H1 (cell line): ENCODE data around the gene SEMA3C. TPM values are rescaled to one million over a fixed set of nuclear protein-coding genes. Genes with fewer than 3 reads are reported as not detected.

ENCODE experiments used
- CTCF ChIA-PET: fragments of 300-600 bp; sonication (Branson Sonifier 250); formaldehyde crosslinking; loops from one replicate; lab custom pipeline; 2021; ENCODE audit not compliant: partially characterized antibody; lab: Charles Lee
- POLR2A ChIA-PET: fragments of 300-600 bp; sonication (Branson Sonifier 250); formaldehyde crosslinking; loops from one replicate; lab custom pipeline; 2021; ENCODE audit warnings: inconsistent platforms; ENCODE audit not compliant: partially characterized antibody; lab: Charles Lee
- DNase-seq, 2 experiments: peaks; one replicate each; pipeline versions ENCODE4 v3.0.0 to v3.0.0-alpha.2; 2010 to 2022; ENCODE audit warnings: low spot score in 2 of 2, low read depth in 1 of 2, mixed read lengths in 1 of 2
- FAIRE-seq: peaks from 2 replicates; lab custom pipeline; 2011; peaks lifted over from hg19 to GRCh38; lab: Jason Lieb, UNC
- H2AFZ ChIP-seq: 2 replicates; pipeline ENCODE4 v1.8.1; 2012; ENCODE audit warnings: low read length, inconsistent platforms
- H2AK5ac ChIP-seq: 2 replicates; pipeline ENCODE4 v1.6.1; 2013; ENCODE audit warnings: low read depth, low read length
- H2BK120ac ChIP-seq: replicated peaks from 2 replicates; pipeline ENCODE3; 2013; ENCODE audit warnings: low read depth, low read length, inconsistent platforms
- H2BK12ac ChIP-seq: 2 replicates; pipeline ENCODE4 v1.6.1; 2013; ENCODE audit warnings: low read depth, low read length
- H2BK15ac ChIP-seq: 2 replicates; pipeline ENCODE4 v1.6.1; 2013; ENCODE audit warnings: low read length
- H2BK20ac ChIP-seq: 2 replicates; pipeline ENCODE4 v1.6.1; 2013; ENCODE audit warnings: low read length
- H2BK5ac ChIP-seq: 2 replicates; pipeline ENCODE4 v1.6.1; 2013; ENCODE audit warnings: low read depth, low read length
- H3K14ac ChIP-seq: 2 replicates; pipeline ENCODE4 v1.6.1; 2013; ENCODE audit warnings: inconsistent platforms; ENCODE audit not compliant: insufficient read length
- H3K18ac ChIP-seq: 2 replicates; pipeline ENCODE4 v1.6.1; 2013; ENCODE audit warnings: low read length; ENCODE audit errors: extremely low read depth
- H3K23ac ChIP-seq: 2 replicates; pipeline ENCODE4 v1.6.1; 2013; ENCODE audit warnings: inconsistent platforms; ENCODE audit not compliant: insufficient read length
- H3K23me2 ChIP-seq: 2 replicates; pipeline ENCODE4 v1.6.1; 2013; ENCODE audit warnings: low read depth, low read length
- H3K27ac ChIP-seq: 2 replicates; pipeline ENCODE4 v1.6.1; 2011; ENCODE audit warnings: low read depth, low read length, inconsistent platforms
- H3K27me3 ChIP-seq, 4 experiments: replicated peaks in 1 of 4; 1 replicate in 1 of 4; 2 replicates in 3 of 4; pipeline versions ENCODE4 v1.6.1 to v1.8.1; 2011 to 2013; ENCODE audit warnings: low read length in 3 of 4, mild to moderate bottlenecking in 3 of 4, inconsistent platforms in 2 of 4, mixed read lengths in 2 of 4, moderate library complexity in 1 of 4; ENCODE audit not compliant: control insufficient read depth in 3 of 4, insufficient read depth in 3 of 4; ENCODE audit errors: extremely low read depth in 1 of 4
- H3K36me3 ChIP-seq, 4 experiments: 2 replicates each; pipeline versions ENCODE4 v1.6.1 to v1.8.1; 2011 to 2013; ENCODE audit warnings: mild to moderate bottlenecking in 4 of 4, low read length in 3 of 4, moderate library complexity in 2 of 4, control low read depth in 1 of 4, inconsistent platforms in 1 of 4; ENCODE audit not compliant: insufficient read depth in 4 of 4, control insufficient read depth in 2 of 4
- H3K4ac ChIP-seq: replicated peaks from 2 replicates; pipeline ENCODE3; 2013; ENCODE audit warnings: low read length, low read depth, mixed read lengths, inconsistent platforms; ENCODE audit not compliant: insufficient read length
- H3K4me1 ChIP-seq, 4 experiments: replicated peaks in 1 of 4; 1 replicate in 1 of 4; 2 replicates in 3 of 4; pipeline versions ENCODE4 v1.6.1 to v1.8.1; 2011 to 2013; ENCODE audit warnings: low read length in 3 of 4, inconsistent platforms in 2 of 4, mixed read lengths in 1 of 4; ENCODE audit not compliant: insufficient read depth in 4 of 4, control insufficient read depth in 3 of 4
- H3K4me2 ChIP-seq, 2 experiments: 2 replicates each; pipeline versions ENCODE4 v1.6.1 to v1.8.1; 2011 to 2013; ENCODE audit warnings: low read depth in 2 of 2, low read length in 2 of 2, control low read depth in 1 of 2, inconsistent platforms in 1 of 2, mild to moderate bottlenecking in 1 of 2; ENCODE audit not compliant: insufficient read depth in 1 of 2
- H3K4me3 ChIP-seq, 4 experiments: fragments of 200-600, 300-600 bp in 1 of 4; sonication (generic), shearing (Covaris generic), sonication (Bioruptor Twin) in 1 of 4; 2 replicates each; pipeline versions ENCODE4 v1.5.1 to v1.8.1; 2011 to 2016; ENCODE audit warnings: low read length in 4 of 4, low read depth in 3 of 4, control low read depth in 2 of 4, inconsistent platforms in 2 of 4, mild to moderate bottlenecking in 2 of 4, mixed read lengths in 1 of 4, moderate library complexity in 1 of 4; ENCODE audit not compliant: insufficient read depth in 2 of 4; ENCODE audit errors: extremely low read depth in 1 of 4
- H3K56ac ChIP-seq: replicated peaks from 2 replicates; pipeline ENCODE3; 2013; ENCODE audit warnings: low read depth, mild to moderate bottlenecking, mixed read lengths, low read length, inconsistent platforms; ENCODE audit not compliant: insufficient read length
- H3K79me1 ChIP-seq: 2 replicates; pipeline ENCODE4 v1.6.1; 2013; ENCODE audit warnings: low read depth, low read length, control low read depth
- H3K79me2 ChIP-seq, 2 experiments: 2 replicates each; pipeline versions ENCODE4 v1.6.1 to v1.8.1; 2012 to 2013; ENCODE audit warnings: low read length in 2 of 2, mild to moderate bottlenecking in 2 of 2, inconsistent platforms in 1 of 2; ENCODE audit not compliant: insufficient read depth in 2 of 2, control insufficient read depth in 1 of 2
- H3K9ac ChIP-seq, 4 experiments: replicated peaks in 1 of 4; 1 replicate in 1 of 4; 2 replicates in 3 of 4; pipeline versions ENCODE4 v1.6.1 to v1.8.1; 2011 to 2013; ENCODE audit warnings: low read depth in 3 of 4, low read length in 3 of 4, control low read depth in 2 of 4, mild to moderate bottlenecking in 2 of 4, moderate library complexity in 2 of 4, inconsistent platforms in 1 of 4; ENCODE audit errors: extremely low read depth in 1 of 4
- H3K9me3 ChIP-seq, 2 experiments: 2 replicates each; pipeline versions ENCODE4 v1.6.1 to v1.8.1; 2012 to 2013; ENCODE audit warnings: mild to moderate bottlenecking in 2 of 2, moderate library complexity in 2 of 2, control low read depth in 1 of 2, inconsistent platforms in 1 of 2, low read depth in 1 of 2, low read length in 1 of 2, mixed read lengths in 1 of 2; ENCODE audit not compliant: insufficient read depth in 2 of 2
- H4K20me1 ChIP-seq, 2 experiments: replicated peaks in 1 of 2; 2 replicates each; pipeline versions ENCODE3 to v1.8.1; 2011 to 2013; ENCODE audit warnings: inconsistent platforms in 2 of 2, low read length in 2 of 2, mild to moderate bottlenecking in 1 of 2; ENCODE audit not compliant: insufficient read depth in 2 of 2, control insufficient read depth in 1 of 2
- H4K5ac ChIP-seq: 2 replicates; pipeline ENCODE4 v1.6.1; 2013; ENCODE audit warnings: low read length, low read depth, mixed read lengths, inconsistent platforms; ENCODE audit not compliant: insufficient read length
- H4K8ac ChIP-seq: 2 replicates; pipeline ENCODE4 v1.8.0; 2013; ENCODE audit warnings: mild to moderate bottlenecking, moderate library complexity, low read length, inconsistent platforms; ENCODE audit not compliant: insufficient read depth; ENCODE audit errors: extremely low read depth
- H4K91ac ChIP-seq: replicated peaks from 2 replicates; pipeline ENCODE3; 2013; ENCODE audit warnings: low read length, mixed read lengths, inconsistent platforms; ENCODE audit not compliant: insufficient read length
- HDAC6 ChIP-seq: IDR thresholded peaks from one replicate; pipeline ENCODE4 v1.7.1; 2012; ENCODE audit warnings: low read depth, mild to moderate bottlenecking, inconsistent platforms, low read length, moderate library complexity
- POU5F1 ChIP-seq: IDR thresholded peaks from 2 replicates; pipeline ENCODE4 v1.6.1; 2011; ENCODE audit warnings: low read depth, mild to moderate bottlenecking, low read length, moderate library complexity
- SIN3A ChIP-seq, 2 experiments: IDR thresholded peaks in 1 of 2; conservative IDR thresholded peaks in 1 of 2; 2 replicates each; pipeline ENCODE4 v1.6.1; 2011 to 2012; ENCODE audit warnings: low read length in 2 of 2, improper control_type of control experiment in 1 of 2, low read depth in 1 of 2, mild to moderate bottlenecking in 1 of 2
- SIX5 ChIP-seq: IDR thresholded peaks from 2 replicates; pipeline ENCODE4 v1.6.1; 2011; ENCODE audit warnings: mild to moderate bottlenecking, low read depth, low read length
- SP2 ChIP-seq: IDR thresholded peaks from 2 replicates; pipeline ENCODE4 v1.6.1; 2012; ENCODE audit warnings: mild to moderate bottlenecking, low read length, inconsistent platforms
- ZNF274 ChIP-seq: IDR thresholded peaks from 2 replicates; pipeline ENCODE4 v1.7.0; 2012; ENCODE audit warnings: low read length, borderline replicate concordance; ENCODE audit errors: extremely low read depth
- WGBS, 2 experiments: shearing (Covaris generic) in 1 of 2; methylation state at CpG; one replicate each; pipeline versions ENCODE4 v1.1.6 to v1.1.7; 2013 to 2015; ENCODE audit warnings: low lambda C conversion rate in 2 of 2, mixed read lengths in 2 of 2, inconsistent platforms in 1 of 2, low coverage in 1 of 2, missing lambda C conversion rate in 1 of 2; ENCODE audit not compliant: insufficient replicate concordance in 2 of 2, insufficient coverage in 1 of 2, insufficient read length in 1 of 2; ENCODE audit errors: extremely low coverage in 1 of 2, missing lambda C conversion rate in 1 of 2; 5-methylcytosine and 5-hydroxymethylcytosine counted together
- polyA plus RNA-seq, 7 experiments: library from polyadenylated mRNA; depleted of rRNA in 3 of 7; stranded (reverse) in 5 of 7; unstranded in 2 of 7; fragments of >200 nt in 5 of 7; fragments of 200-250 nt in 2 of 7; gene quantifications; 1 replicate in 5 of 7; 2 replicates in 1 of 7; 4 replicates in 1 of 7; pipeline versions ENCODE4 v1.2.1 to v1.2.3, GENCODE V29; 2011 to 2013; ENCODE audit warnings: missing spikeins in 2 of 7, mixed read lengths in 2 of 7
- total RNA-seq: library from RNA; stranded (reverse); fragmentation: NEBNext Ultra II Directional; extraction: Animal tissue kit (Norgen Biotek cat#: 25700); gene quantifications from 2 replicates; pipeline ENCODE4 v1.2.1, GENCODE V29; 2021
- TF ChIP-seq, protein P1 (sequence below): IDR thresholded peaks from 2 replicates; pipeline ENCODE4 v1.6.1; 2012; ENCODE audit warnings: inconsistent platforms

SEMA3C gene
- total and polyA plus RNA-seq, 2 of the 8 experiments (the other 6 are each of a cell fraction or from before 2014, with no cell fraction given) = 0.15 to 1.4 TPM

DNA sequence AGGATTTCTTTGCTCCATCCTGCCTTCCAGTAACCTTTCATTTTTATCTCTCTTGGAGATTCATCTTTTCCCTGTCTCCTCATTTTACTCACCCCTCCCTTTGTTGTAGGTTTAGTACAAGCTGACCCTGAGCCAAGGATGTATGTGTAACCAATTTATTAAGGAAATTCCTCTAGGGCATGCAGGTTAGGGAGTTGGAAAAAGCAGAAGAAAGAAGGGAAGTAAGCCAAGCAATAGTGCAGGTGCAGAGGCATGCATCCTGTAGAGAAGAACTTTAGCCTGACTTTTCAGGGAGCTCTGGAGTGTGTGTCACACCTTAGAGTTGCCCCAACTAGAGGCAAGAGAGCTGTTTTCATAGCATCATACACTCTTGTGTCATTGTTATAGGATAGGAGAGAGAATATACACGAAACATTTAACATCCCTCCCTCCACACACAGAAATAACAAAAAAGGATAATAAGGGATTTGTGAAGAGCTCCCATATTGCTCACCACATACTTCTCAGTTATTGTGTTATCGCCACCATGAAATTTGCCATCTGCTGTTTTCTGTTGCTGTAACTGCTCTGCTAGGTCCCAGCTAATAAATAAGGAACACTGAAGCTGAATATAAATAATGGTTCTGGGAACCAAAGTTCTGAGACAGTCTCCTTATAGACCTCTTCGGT, 21.8 kb upstream of the SEMA3C start:
- no peak overlapping the region for H4K8ac ChIP-seq
- H3K36me3 ChIP-seq = no peaks in the 10 kb centered on the region
- H4K20me1 ChIP-seq = no peaks in the 10 kb centered on the region
- no peak overlapping the region for H2AFZ ChIP-seq
- H3K9me3 ChIP-seq = no peaks in the 10 kb centered on the region
- H3K79me1 ChIP-seq = no peaks in the 10 kb centered on the region
- H4K91ac ChIP-seq = no peak overlapping the region
- TF ChIP-seq POU5F1 (no peak), SIX5 (no peak), ZNF274 (no peak), HDAC6 (no peak), SIN3A (conservative IDR thresholded peaks at IDR 0.05 in 1 of 2, IDR thresholded peaks at IDR 0.05 in 1 of 2; ENCODE audit: low read depth in 1 of 2, low read length in 2 of 2) (no peak), SP2 (no peak)
- TF ChIP-seq, protein P1, sequence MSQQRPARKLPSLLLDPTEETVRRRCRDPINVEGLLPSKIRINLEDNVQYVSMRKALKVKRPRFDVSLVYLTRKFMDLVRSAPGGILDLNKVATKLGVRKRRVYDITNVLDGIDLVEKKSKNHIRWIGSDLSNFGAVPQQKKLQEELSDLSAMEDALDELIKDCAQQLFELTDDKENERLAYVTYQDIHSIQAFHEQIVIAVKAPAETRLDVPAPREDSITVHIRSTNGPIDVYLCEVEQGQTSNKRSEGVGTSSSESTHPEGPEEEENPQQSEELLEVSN = no peak
- H2BK12ac ChIP-seq = no peak overlapping the region
- peaks cover 0 to 3% (median 0%) of the 10 kb centered on the region in 4 experiments; a peak in 1 of 7 replicates for H3K4me1 ChIP-seq
- no peak overlapping the region for H3K4ac ChIP-seq
- FAIRE-seq (no peak), DNase-seq (no peak)
- no peak overlapping the region for H2BK15ac ChIP-seq
- no peak overlapping the region for H2BK20ac ChIP-seq
- no peaks in the 10 kb centered on the region for H3K79me2 ChIP-seq
- H3K4me2 ChIP-seq = no peak overlapping the region
- H3K18ac ChIP-seq = no peak overlapping the region
- ChIA-PET POLR2A (no interaction called here), CTCF (interaction anchor here (0.7 to 1.1 kb wide), 4 partner anchors 242 to 529 kb away, joined by 3 read pairs; no protein-coding TSS in a partner anchor)
- H3K23me2 ChIP-seq = no peaks in the 10 kb centered on the region
- no peak overlapping the region for H3K23ac ChIP-seq
- H3K27me3 ChIP-seq = no peaks in the 10 kb centered on the region
- H3K14ac ChIP-seq = no peak overlapping the region
- no peak overlapping the region for H3K56ac ChIP-seq
- H3K4me3 ChIP-seq = no peak overlapping the region
- H2AK5ac ChIP-seq = no peak overlapping the region
- 90% methylated on average over 3 of the region's 3 CpGs; no CpG with 5 or more reads in 1 of the 2 experiments for WGBS, 2 experiments
- no peak overlapping the region for H2BK120ac ChIP-seq
- H2BK5ac ChIP-seq = no peak overlapping the region
- H3K27ac ChIP-seq = no peak overlapping the region
- no peak overlapping the region for H3K9ac ChIP-seq
- no peak overlapping the region for H4K5ac ChIP-seq
